Mesodermal cell (in vitro differentiated cells): Measurements from ENCODE around the gene ZNF44.
A peak's percentile ranks its signal among the peaks of the same experiment; 100 is the strongest.

ENCODE experiments used
- H3K27ac ChIP-seq: 2 replicates; pipeline ENCODE4 v1.7.0; 2013; ENCODE audit warnings: mild to moderate bottlenecking, low read depth, low read length, moderate library complexity; ENCODE audit not compliant: severe bottlenecking
- H3K36me3 ChIP-seq: 2 replicates; pipeline ENCODE4 v1.7.1; 2013; ENCODE audit warnings: mild to moderate bottlenecking, low read length, moderate library complexity; ENCODE audit not compliant: control insufficient read depth, insufficient read depth
- H3K4me1 ChIP-seq: one replicate; pipeline ENCODE4 v1.7.1; 2013; ENCODE audit warnings: mild to moderate bottlenecking, low read length; ENCODE audit not compliant: insufficient read depth, control insufficient read depth, poor library complexity, severe bottlenecking
- H3K4me3 ChIP-seq: 2 replicates; pipeline ENCODE4 v1.7.0; 2013; ENCODE audit warnings: low read length, control low read depth, mild to moderate bottlenecking; ENCODE audit not compliant: insufficient read depth, poor library complexity, severe bottlenecking; ENCODE audit errors: extremely low read depth
- H3K9me3 ChIP-seq: 2 replicates; pipeline ENCODE4 v1.7.1; 2013; ENCODE audit warnings: mild to moderate bottlenecking, low read length, moderate library complexity; ENCODE audit not compliant: control insufficient read depth
- WGBS, 2 experiments: methylation state at CpG; one replicate each; pipeline ENCODE4 v1.1.5; 2013; ENCODE audit warnings: missing lambda C conversion rate in 2 of 2; ENCODE audit not compliant: insufficient coverage in 2 of 2; 5-methylcytosine and 5-hydroxymethylcytosine counted together

The ZNF44 gene

DNA sequence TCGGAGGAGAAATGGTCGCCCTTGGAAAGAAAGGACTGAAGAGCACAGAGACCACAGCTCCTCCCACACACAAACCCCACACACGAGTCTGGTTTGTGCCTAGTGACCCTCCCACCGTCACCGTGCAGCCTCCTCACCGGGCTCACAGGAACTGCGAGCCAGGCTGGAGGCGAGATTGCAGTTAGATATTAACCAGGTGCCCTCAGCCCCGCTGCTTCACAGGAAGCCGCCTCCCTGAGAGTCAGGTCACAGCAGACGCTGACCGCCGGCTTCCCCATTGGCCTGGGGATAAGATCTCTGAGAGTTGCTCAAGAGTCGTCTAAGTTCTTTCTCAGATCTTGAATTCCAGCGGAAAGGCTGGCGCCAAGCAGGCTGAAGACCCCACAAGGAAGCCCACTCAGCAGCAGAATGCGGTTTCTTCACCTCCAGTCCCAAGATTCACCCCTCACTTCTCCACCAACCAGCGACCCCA is 870 bp downstream of the ZNF44 start:
- 1 to 4% methylated on average over 11 to 13 of the region's 18 CpGs for WGBS, 2 experiments
- H3K4me1 ChIP-seq: no peaks in the 10 kb centered on the region
- peak overlapping the region; percentile 79 for H3K4me3 ChIP-seq
- H3K27ac ChIP-seq: peak overlapping the region; percentile 95
- H3K9me3 ChIP-seq: no peaks in the 10 kb centered on the region
- peaks cover 22% of the 10 kb centered on the region for H3K36me3 ChIP-seq

DNA sequence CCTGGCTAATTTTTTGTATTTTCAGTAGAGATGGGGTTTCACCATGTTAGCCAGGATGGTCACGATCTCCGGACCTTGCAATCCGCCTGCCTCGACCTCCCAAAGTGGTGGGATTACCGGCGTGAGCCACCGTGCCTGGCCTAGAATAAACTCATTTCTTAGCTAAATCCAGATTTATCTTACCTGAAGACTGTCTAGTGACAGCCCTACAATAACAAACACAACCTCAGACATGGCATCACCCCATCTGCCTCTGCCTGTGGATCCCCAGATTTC is 5.0 kb downstream of the ZNF44 start:
- Histone ChIP-seq H3K9me3 (peaks cover 6% of the 10 kb centered on the region), H3K27ac (no peak overlapping the region), H3K4me1 (no peaks in the 10 kb centered on the region), H3K4me3 (no peak overlapping the region), H3K36me3 (peaks cover 46% of the 10 kb centered on the region)
- 95 to 100% methylated on average over 6 to 7 of the region's 7 CpGs for WGBS, 2 experiments

DNA sequence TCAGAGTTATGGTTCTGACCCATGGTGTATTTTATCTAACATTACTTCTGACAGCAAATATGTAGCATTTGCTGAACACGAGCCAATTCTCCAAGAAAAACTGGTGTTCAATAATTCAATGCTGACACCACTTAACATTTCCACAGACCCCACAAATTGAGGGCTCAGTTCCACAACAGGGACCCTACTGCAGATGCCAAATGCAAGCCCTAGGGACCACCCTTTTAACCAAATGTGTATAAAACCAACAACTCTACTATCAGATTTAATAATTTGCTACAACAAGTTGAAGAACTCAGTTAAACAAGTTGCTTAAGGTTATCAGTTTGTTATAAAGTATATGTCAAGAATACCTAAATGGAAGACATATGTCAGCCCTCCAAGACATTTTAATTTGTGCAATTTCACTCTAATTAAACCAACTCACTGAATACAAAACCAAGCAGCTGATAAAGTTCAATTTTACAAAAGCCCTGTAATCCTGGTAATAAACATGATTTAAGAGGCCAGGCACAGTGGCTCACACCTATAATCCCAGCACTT is 6.7 kb downstream of the ZNF44 start:
- Histone ChIP-seq H3K9me3 (peaks cover 17% of the 10 kb centered on the region), H3K4me3 (no peak overlapping the region), H3K4me1 (no peaks in the 10 kb centered on the region), H3K27ac (no peak overlapping the region), H3K36me3 (peaks cover 58% of the 10 kb centered on the region)
- 80 to 100% methylated on average over 1 of the region's 1 CpG for WGBS, 2 experiments

DNA sequence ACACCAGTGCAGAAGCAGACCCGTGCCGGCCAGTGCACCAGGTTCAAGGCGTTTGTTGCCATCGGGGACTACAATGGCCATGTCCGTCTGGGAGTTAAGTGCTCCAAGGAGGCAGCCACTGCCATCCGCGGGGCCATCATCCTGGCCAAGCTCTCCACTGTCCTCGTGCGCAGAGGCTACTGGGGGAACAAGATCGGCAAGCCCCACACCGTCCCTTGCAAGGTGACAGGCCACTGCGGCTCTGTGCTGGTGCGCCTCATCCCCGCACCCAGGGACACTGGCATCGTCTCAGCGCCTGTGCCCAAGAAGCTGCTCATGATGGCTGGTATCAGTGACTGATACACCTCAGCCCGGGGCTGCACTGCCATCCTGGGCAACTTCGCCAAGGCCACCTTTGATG is 10.1 kb downstream of the ZNF44 start:
- Histone ChIP-seq H3K27ac (no peak overlapping the region), H3K9me3 (peaks cover 17% of the 10 kb centered on the region)
- WGBS, 2 experiments: 98% methylated on average over 14 to 18 of the region's 18 CpGs

DNA sequence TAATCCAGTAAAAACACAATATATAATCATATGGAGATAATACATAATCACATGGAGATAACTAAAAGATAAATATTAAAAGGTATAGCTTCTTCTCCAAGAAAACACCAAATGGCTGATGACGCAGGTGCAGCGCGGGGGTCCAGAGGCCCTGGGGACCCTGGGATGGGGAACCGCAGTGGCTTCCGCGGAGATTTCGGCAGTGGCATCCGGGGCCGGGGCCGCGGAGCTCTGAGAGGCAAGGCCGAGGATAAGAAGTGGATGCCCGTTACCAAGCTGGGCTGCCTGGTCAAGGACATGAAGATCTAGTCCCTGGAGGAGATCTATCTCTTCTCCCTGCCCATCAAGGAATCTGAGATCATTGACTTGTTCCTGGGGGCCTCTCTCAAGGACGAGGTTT is 10.5 kb downstream of the ZNF44 start:
- Histone ChIP-seq H3K9me3 (peaks cover 18% of the 10 kb centered on the region), H3K4me3 (no peak overlapping the region), H3K4me1 (no peaks in the 10 kb centered on the region), H3K36me3 (peaks cover 43% of the 10 kb centered on the region), H3K27ac (no peak overlapping the region)
- 93 to 99% methylated on average over 10 to 14 of the region's 14 CpGs for WGBS, 2 experiments

More for the DNA sequence above, 10.1 kb downstream of the ZNF44 start:
- H3K4me3 ChIP-seq: no peak overlapping the region
- peaks cover 44% of the 10 kb centered on the region for H3K36me3 ChIP-seq
- H3K4me1 ChIP-seq: no peaks in the 10 kb centered on the region

DNA sequence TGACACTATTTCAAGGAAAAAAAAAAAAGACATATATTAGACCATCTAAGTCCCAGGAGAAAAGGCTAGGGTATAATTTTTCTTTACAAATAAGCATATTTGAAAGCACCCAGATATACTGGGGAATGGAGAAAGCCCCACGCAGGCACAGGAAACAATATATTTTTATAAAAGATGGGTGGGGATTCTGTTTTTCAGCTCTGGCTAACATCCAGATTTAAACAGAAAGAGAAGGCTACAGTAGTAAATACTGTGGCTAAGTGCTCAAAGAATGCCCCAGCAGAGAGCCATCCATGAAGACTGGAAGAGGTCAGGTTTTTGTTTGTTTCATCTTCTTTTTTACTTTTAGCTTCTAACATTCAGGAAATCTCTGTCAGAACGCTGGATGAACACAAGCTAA is 16.0 kb downstream of the ZNF44 start:
- WGBS, 2 experiments: 100% methylated on average over 1 of the region's 2 CpGs
- H3K9me3 ChIP-seq: peaks cover 45% of the 10 kb centered on the region
- H3K27ac ChIP-seq: no peak overlapping the region

DNA sequence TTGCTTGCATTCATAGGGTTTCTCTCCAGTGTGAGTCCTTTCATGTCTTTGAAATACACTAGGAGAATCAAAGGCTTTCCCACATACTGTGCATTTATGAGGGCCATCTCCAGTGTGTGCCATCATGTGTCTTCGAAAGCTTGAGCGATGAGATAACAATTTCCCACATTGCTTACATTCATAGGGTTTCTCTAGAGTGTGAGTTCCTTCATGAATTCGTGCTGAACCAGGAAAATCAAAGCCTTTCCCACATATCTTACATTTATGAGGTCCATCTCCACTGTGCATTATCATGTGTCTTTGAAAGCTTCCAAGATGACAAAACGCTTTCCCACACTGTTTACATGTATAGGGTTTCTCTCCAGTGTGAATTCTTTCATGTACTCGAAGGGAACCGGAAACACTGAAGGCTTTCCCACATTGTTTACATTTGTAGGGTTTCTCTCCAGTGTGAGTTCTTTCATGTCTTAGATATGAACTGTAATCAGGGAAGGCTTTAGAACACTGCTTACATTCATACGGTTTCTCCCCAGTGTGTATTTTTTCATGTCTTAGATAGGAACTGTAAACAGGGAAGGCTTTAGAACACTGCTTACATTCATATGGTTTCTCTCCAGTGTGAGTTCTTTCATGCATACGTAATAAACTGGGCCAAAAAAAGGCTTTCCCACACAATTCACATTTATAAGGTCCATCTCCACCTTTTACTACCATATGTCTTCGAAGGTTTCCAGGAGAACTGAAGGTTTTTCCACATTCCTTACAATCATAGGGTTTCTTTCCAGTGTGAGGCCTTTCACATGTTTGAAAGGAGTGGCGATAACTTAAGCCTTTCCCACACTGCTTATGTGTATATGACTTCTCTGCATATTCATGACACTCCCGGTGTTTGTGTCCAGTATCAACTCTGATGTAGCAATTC is 21.4 kb downstream of the ZNF44 start:
- no peak overlapping the region for H3K27ac ChIP-seq
- H3K9me3 ChIP-seq: peaks cover 76% of the 10 kb centered on the region
- peaks cover 76% of the 10 kb centered on the region for H3K36me3 ChIP-seq
- no peaks in the 10 kb centered on the region for H3K4me1 ChIP-seq
- H3K4me3 ChIP-seq: no peak overlapping the region
- 94 to 96% methylated on average over 6 of the region's 11 CpGs for WGBS, 2 experiments

More for the DNA sequence above, 16.0 kb downstream of the ZNF44 start:
- no peaks in the 10 kb centered on the region for H3K4me1 ChIP-seq
- peaks cover 44% of the 10 kb centered on the region for H3K36me3 ChIP-seq
- no peak overlapping the region for H3K4me3 ChIP-seq

DNA sequence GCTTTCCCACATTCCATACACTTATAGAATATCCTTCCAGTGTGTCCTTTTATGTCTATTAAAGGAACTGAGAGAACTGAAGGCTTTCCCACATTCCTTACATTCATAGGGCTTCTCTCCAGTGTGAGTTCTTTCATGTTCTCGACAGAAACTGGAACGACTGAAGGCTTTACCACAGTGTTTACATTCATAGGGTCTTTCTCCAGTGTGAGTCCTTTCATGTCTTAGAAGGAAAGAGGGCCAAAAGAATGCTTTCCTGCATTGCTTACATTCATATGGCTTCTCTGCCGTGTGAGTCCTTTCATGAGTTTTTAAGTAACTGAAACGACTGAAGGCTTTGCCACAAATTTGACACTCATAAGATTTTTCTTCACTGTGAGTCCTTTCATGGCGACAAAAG is 22.3 kb downstream of the ZNF44 start:
- WGBS, 2 experiments: 86 to 94% methylated on average over 4 to 5 of the region's 5 CpGs
- Histone ChIP-seq H3K36me3 (peaks cover 74% of the 10 kb centered on the region), H3K9me3 (peaks cover 67% of the 10 kb centered on the region), H3K4me3 (no peak overlapping the region), H3K4me1 (no peaks in the 10 kb centered on the region), H3K27ac (no peak overlapping the region)

DNA sequence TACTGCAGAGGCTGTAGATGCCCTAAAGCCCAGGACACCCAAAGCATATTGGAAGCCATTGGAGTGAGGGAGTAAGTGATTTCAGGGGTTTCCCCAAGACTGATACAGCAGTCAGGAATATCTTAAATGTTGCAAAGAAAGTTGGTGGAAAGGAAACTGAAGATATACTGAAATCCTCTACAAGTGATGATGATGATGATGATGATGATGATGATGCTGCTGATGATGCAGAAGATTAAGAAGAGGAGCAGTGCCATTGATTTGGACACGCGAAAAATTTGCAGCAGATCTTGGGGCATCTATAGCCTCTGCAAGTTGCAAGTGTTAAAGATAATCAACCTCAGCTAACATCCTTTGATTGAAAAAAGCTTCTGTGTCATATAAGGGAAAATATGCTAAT is 23.8 kb downstream of the ZNF44 start:
- peaks cover 64% of the 10 kb centered on the region for H3K9me3 ChIP-seq
- H3K4me1 ChIP-seq: no peaks in the 10 kb centered on the region
- 81 to 100% methylated on average over 2 of the region's 2 CpGs for WGBS, 2 experiments
- no peak overlapping the region for H3K27ac ChIP-seq
- no peak overlapping the region for H3K4me3 ChIP-seq
- H3K36me3 ChIP-seq: peaks cover 63% of the 10 kb centered on the region

DNA sequence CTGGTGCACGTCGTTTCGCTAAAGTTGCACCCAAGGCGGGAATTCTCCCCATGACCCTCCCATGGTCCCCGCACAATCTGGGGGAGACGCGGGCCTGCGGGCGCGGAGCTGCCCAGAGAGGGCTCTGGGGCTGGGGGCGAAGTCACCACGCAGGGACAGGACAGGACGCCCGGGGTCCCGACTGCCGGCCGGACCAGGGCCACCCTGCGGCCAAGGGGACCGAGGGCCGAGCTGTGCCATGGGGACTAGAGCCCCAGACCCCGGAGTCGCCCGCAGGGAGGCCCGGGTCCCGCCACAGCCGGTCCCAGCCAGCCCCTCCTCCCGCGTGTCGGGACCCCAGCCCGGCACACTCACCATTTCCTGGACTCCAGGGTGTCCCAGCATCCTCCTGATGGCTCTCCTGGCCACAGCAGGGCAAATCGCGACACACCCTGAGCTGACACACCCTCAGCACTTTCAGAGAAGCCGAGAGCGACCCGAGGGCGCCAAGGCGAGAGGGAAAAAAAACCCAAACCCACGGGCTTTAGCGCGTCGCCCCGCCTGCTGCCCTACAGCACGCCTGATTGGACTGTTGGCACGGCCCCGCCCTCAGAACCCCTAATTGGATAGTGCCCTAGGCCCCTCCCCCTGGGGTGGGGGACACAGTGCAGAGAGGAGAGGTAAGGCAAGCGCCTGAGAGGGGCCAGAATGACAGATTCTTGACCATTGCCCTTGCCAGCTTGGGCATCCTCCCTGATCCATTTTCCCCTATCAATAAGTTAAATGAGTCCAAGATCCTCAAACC is 28.6 kb downstream of the ZNF44 start:
- no peak overlapping the region for H3K27ac ChIP-seq
- 96% methylated on average over 40 to 41 of the region's 46 CpGs for WGBS, 2 experiments
- H3K36me3 ChIP-seq: peaks cover 16% of the 10 kb centered on the region
- H3K4me3 ChIP-seq: no peak overlapping the region
- peaks cover 52% of the 10 kb centered on the region for H3K9me3 ChIP-seq
- no peaks in the 10 kb centered on the region for H3K4me1 ChIP-seq
